ENCODE data around the gene FCER1G. TPM values are rescaled to one million over a fixed set of nuclear protein-coding genes. Genes with fewer than 3 reads are reported as not detected.
A peak's percentile ranks its signal among the peaks of the same experiment; 100 is the strongest.

The FCER1G gene
- total RNA-seq, 1 donor from 2014 or later: 4.3 TPM

DNA sequence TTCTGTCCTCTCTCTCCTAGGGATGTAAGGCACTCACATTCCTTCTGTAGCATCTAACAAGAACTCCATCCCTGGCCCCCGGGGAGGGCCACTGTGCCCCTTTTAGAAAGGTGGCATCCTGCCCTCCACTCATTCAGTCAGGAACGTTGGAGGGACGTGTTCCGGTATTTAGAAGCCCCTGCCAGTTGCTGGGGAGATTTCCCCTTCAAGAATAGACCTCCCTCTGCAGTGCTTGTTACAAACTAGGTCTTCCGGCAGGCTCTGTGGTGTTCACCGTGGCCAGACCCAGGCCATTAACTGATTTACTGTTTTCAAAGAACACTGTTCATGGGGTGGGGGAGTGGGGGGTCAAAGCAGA lies 44.2 kb downstream of the FCER1G start:
- DNase-seq (ENCODE audit: low spot score): no peak
- Mint-ChIP-seq H3K4me3 (ENCODE audit: unreplicated experiment) (peak overlapping the region; percentile 51), H3K27me3 (ENCODE audit: unreplicated experiment) (peaks cover 20% of the 10 kb centered on the region), H3K27ac (ENCODE audit: unreplicated experiment) (no peak overlapping the region), H3K36me3 (ENCODE audit: low read depth, unreplicated experiment) (peaks cover 22% of the 10 kb centered on the region), H3K4me1 (ENCODE audit: unreplicated experiment) (peaks cover 6% of the 10 kb centered on the region), H3K9me3 (ENCODE audit: unreplicated experiment) (peaks cover 11% of the 10 kb centered on the region)
- no peak for TF ChIP-seq CTCF (IDR thresholded peaks at IDR 0.05; ENCODE audit: unreplicated experiment)

GRCh38 chr1:161259765-161260164 lies 44.7 kb downstream of the FCER1G start:
- no peak for TF ChIP-seq CTCF (IDR thresholded peaks at IDR 0.05; ENCODE audit: unreplicated experiment)

GRCh38 chr1:161260376-161261260 lies 45.5 kb downstream of the FCER1G start:
- no peak overlapping the region for H3K4me3 Mint-ChIP-seq (ENCODE audit: unreplicated experiment)
- peaks cover 23% of the 10 kb centered on the region for H3K27me3 Mint-ChIP-seq (ENCODE audit: unreplicated experiment)
- no peak overlapping the region for H3K27ac Mint-ChIP-seq (ENCODE audit: unreplicated experiment)
- no peak for TF ChIP-seq CTCF (IDR thresholded peaks at IDR 0.05; ENCODE audit: unreplicated experiment)
- peaks cover 11% of the 10 kb centered on the region for H3K9me3 Mint-ChIP-seq (ENCODE audit: unreplicated experiment)
- peaks cover 22% of the 10 kb centered on the region for H3K36me3 Mint-ChIP-seq (ENCODE audit: low read depth, unreplicated experiment)
- no peak for DNase-seq (ENCODE audit: low spot score)
- H3K4me1 Mint-ChIP-seq (ENCODE audit: unreplicated experiment): peaks cover 6% of the 10 kb centered on the region

More at GRCh38 chr1:161259765-161260164, 44.7 kb downstream of the FCER1G start:
- Mint-ChIP-seq H3K4me3 (ENCODE audit: unreplicated experiment) (no peak overlapping the region), H3K9me3 (ENCODE audit: unreplicated experiment) (peaks cover 11% of the 10 kb centered on the region), H3K27ac (ENCODE audit: unreplicated experiment) (no peak overlapping the region), H3K27me3 (ENCODE audit: unreplicated experiment) (peaks cover 23% of the 10 kb centered on the region), H3K36me3 (ENCODE audit: low read depth, unreplicated experiment) (peaks cover 22% of the 10 kb centered on the region), H3K4me1 (ENCODE audit: unreplicated experiment) (peaks cover 6% of the 10 kb centered on the region)
- DNase-seq (ENCODE audit: low spot score): no peak

- Mint-ChIP-seq H3K27ac (ENCODE audit: unreplicated experiment) (no peak overlapping the region), H3K4me1 (ENCODE audit: unreplicated experiment) (peaks cover 6% of the 10 kb centered on the region), H3K4me3 (ENCODE audit: unreplicated experiment) (no peak overlapping the region), H3K27me3 (ENCODE audit: unreplicated experiment) (peaks cover 25% of the 10 kb centered on the region), H3K36me3 (ENCODE audit: low read depth, unreplicated experiment) (peaks cover 19% of the 10 kb centered on the region), H3K9me3 (ENCODE audit: unreplicated experiment) (peaks cover 11% of the 10 kb centered on the region)
- DNase-seq (ENCODE audit: low spot score): no peak
- no peak for TF ChIP-seq CTCF (IDR thresholded peaks at IDR 0.05; ENCODE audit: unreplicated experiment)
Observed at GRCh38 chr1:161261261-161262235, 46.5 kb downstream of the FCER1G start.
